NCI-H1105 treated with DMSO at 0.1 percent for 48 hours (cell line): Measurements from ENCODE around the gene TRDN.
"Not testable (repeated sequence)": the region's sequence is repeated elsewhere in the genome, so short reads cannot be mapped to it uniquely, and the experiment has no call there.

Experiments used
- DNase-seq: peaks from one replicate; lab custom pipeline; 2025; lab: John Stamatoyannopoulos, UW

Gene TRDN

GRCh38 chr6:123402052-123402451 lies 234.7 kb downstream of the TRDN start:
- no peak for DNase-seq

- DNase-seq = no peak
Observed at GRCh38 chr6:123398072-123398471, 238.7 kb downstream of the TRDN start.

GRCh38 chr6:123393331-123393730 lies 243.4 kb downstream of the TRDN start:
- peak; percentile 95 for DNase-seq

GRCh38 chr6:123383718-123384117 lies 253.0 kb downstream of the TRDN start:
- DNase-seq = no peak

GRCh38 chr6:123380257-123380656 lies 256.5 kb downstream of the TRDN start:
- peak; percentile 72 for DNase-seq

GRCh38 chr6:123372737-123373136 lies 264.0 kb downstream of the TRDN start:
- no peak for DNase-seq

GRCh38 chr6:123363912-123364311 lies 272.8 kb downstream of the TRDN start:
- no peak for DNase-seq

GRCh38 chr6:123360359-123360758 lies 276.4 kb downstream of the TRDN start:
- DNase-seq = no peak

GRCh38 chr6:123352705-123353104 lies 284.0 kb downstream of the TRDN start:
- no peak for DNase-seq

- no peak for DNase-seq
Observed at GRCh38 chr6:123352279-123352678, 284.5 kb downstream of the TRDN start.

- DNase-seq = no peak
Observed at GRCh38 chr6:123343836-123344235, 292.9 kb downstream of the TRDN start.

GRCh38 chr6:123338394-123338793 lies 298.4 kb downstream of the TRDN start:
- DNase-seq = peak; percentile 52

GRCh38 chr6:123333000-123333756 lies 303.6 kb downstream of the TRDN start:
- peak; percentile 21 for DNase-seq

- no peak for DNase-seq
Observed at GRCh38 chr6:123332070-123332469, 304.7 kb downstream of the TRDN start.

- no peak for DNase-seq
Observed at GRCh38 chr6:123329337-123329736, 307.4 kb downstream of the TRDN start.

GRCh38 chr6:123323452-123324329 lies 313.1 kb downstream of the TRDN start:
- peak; percentile 11 for DNase-seq

GRCh38 chr6:123321020-123321419 lies 315.7 kb downstream of the TRDN start:
- no peak for DNase-seq

GRCh38 chr6:123316733-123317323 lies 319.9 kb downstream of the TRDN start:
- DNase-seq = peak; percentile 43

GRCh38 chr6:123314459-123314858 lies 322.3 kb downstream of the TRDN start:
- not testable (repeated sequence) for DNase-seq

- DNase-seq = no peak
Observed at GRCh38 chr6:123309130-123309529, 327.6 kb downstream of the TRDN start.

GRCh38 chr6:123306334-123306733 lies 330.4 kb downstream of the TRDN start:
- DNase-seq = no peak

- no peak for DNase-seq
Observed at GRCh38 chr6:123295672-123296071, 341.1 kb downstream of the TRDN start.

GRCh38 chr6:123295181-123295580 lies 341.6 kb downstream of the TRDN start:
- no peak for DNase-seq
